ENCODE data around the gene DNAH3. TPM values are rescaled to one million over a fixed set of nuclear protein-coding genes. Genes with fewer than 3 reads are reported as not detected.
A peak's percentile ranks its signal among the peaks of the same experiment; 100 is the strongest.

Gene DNAH3
- total RNA-seq, 1 experiment from 2014 or later, result 0.15 TPM

- H3K9me2 ChIP-seq (ENCODE audit: insufficient read depth), result no peaks in the 10 kb centered on the region
- intact Hi-C loops (cut with micrococcal nuclease), result loop anchor here (5.0 kb wide), 2 partner anchors 307 to 1513 kb away; no protein-coding TSS in a partner anchor
- TF ChIP-seq ZFX (IDR thresholded peaks at IDR 0.05) (no peak), EGR1 (IDR thresholded peaks at IDR 0.05; ENCODE audit: low read depth) (no peak), CEBPB (IDR thresholded peaks at IDR 0.05; ENCODE audit: low read depth) (no peak), EZH2 (IDR thresholded peaks at IDR 0.05) (no peak), ELF1 (IDR thresholded peaks at IDR 0.05; ENCODE audit: borderline replicate concordance, low read depth) (no peak), CBX3 (IDR thresholded peaks at IDR 0.05; ENCODE audit: low read depth) (no peak), POLR2A (IDR thresholded peaks at IDR 0.05; ENCODE audit: borderline replicate concordance, extremely low read depth, insufficient read depth, insufficient read length) (no peak), POLR2AphosphoS5 (IDR thresholded peaks at IDR 0.05; ENCODE audit: low read depth, low read length) (no peak), SIN3A (IDR thresholded peaks at IDR 0.05; ENCODE audit: low read depth) (no peak), SRF (IDR thresholded peaks at IDR 0.05; ENCODE audit: low read depth) (no peak), ATF3 (IDR thresholded peaks at IDR 0.05) (no peak), ZBTB33 (IDR thresholded peaks at IDR 0.05; ENCODE audit: extremely low read depth, insufficient replicate concordance, low read length) (no peak), TCF7L2 (IDR thresholded peaks at IDR 0.05; ENCODE audit: borderline replicate concordance, extremely low read depth, insufficient read depth, insufficient read length) (no peak), EZH2phosphoT487 (IDR thresholded peaks at IDR 0.05; ENCODE audit: borderline replicate concordance) (no peak), JUND (IDR thresholded peaks at IDR 0.05) (no peak), RAD21 (IDR thresholded peaks at IDR 0.05; ENCODE audit: low read depth) (no peak), ZNF274 (IDR thresholded peaks at IDR 0.05; ENCODE audit: low read depth, low read length) (no peak), SP1 (IDR thresholded peaks at IDR 0.05; ENCODE audit: low read depth) (no peak)
- TF ChIP-seq, protein P1, sequence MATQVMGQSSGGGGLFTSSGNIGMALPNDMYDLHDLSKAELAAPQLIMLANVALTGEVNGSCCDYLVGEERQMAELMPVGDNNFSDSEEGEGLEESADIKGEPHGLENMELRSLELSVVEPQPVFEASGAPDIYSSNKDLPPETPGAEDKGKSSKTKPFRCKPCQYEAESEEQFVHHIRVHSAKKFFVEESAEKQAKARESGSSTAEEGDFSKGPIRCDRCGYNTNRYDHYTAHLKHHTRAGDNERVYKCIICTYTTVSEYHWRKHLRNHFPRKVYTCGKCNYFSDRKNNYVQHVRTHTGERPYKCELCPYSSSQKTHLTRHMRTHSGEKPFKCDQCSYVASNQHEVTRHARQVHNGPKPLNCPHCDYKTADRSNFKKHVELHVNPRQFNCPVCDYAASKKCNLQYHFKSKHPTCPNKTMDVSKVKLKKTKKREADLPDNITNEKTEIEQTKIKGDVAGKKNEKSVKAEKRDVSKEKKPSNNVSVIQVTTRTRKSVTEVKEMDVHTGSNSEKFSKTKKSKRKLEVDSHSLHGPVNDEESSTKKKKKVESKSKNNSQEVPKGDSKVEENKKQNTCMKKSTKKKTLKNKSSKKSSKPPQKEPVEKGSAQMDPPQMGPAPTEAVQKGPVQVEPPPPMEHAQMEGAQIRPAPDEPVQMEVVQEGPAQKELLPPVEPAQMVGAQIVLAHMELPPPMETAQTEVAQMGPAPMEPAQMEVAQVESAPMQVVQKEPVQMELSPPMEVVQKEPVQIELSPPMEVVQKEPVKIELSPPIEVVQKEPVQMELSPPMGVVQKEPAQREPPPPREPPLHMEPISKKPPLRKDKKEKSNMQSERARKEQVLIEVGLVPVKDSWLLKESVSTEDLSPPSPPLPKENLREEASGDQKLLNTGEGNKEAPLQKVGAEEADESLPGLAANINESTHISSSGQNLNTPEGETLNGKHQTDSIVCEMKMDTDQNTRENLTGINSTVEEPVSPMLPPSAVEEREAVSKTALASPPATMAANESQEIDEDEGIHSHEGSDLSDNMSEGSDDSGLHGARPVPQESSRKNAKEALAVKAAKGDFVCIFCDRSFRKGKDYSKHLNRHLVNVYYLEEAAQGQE (IDR thresholded peaks at IDR 0.05; ENCODE audit: low read depth), result no peak
- ChIA-PET POLR2A (interaction anchor here (1.3 to 2.1 kb wide), 2 partner anchors 28 to 141 kb away, joined by 5 to 7 read pairs; no protein-coding TSS in a partner anchor), RAD21 (ENCODE audit: low non-redundant PET in 1 of 2, low total read pairs in 2 of 2, uncharacterized antibody in 2 of 2, unreplicated experiment in 2 of 2) (interaction anchor here (0.8 to 1.7 kb wide), 2 partner anchors 141 kb away, joined by 3 to 10 read pairs; no protein-coding TSS in a partner anchor), CTCF (interaction anchor here (1.5 to 4.9 kb wide), 2 partner anchors 29 to 141 kb away, joined by 6 to 60 read pairs; no protein-coding TSS in a partner anchor)
- peaks cover 9 to 18% of the 10 kb centered on the region in 2 experiments for H3K36me3 ChIP-seq (ENCODE audit: control insufficient read depth in 1 of 2, insufficient read depth in 2 of 2, low read length in 2 of 2)
- H3K4me3 ChIP-seq (replicated peaks in 1 of 2; ENCODE audit: low read depth in 1 of 2, low read length in 2 of 2), result peak overlapping the region; percentile 62 to 74
- H3K9ac ChIP-seq (ENCODE audit: low read length), result peak overlapping the region; percentile 69
- no peak overlapping the region for H2AFZ ChIP-seq (ENCODE audit: low read depth, low read length, poor library complexity, severe bottlenecking)
- BruUV-seq (replicated peaks), result no TSS peak
- peaks cover 10% of the 10 kb centered on the region; the same call in 1 of the 2 replicates for H3K79me2 ChIP-seq (ENCODE audit: insufficient read depth, low read length)
- no peaks in the 10 kb centered on the region for H3K27me3 ChIP-seq (ENCODE audit: insufficient read depth, low read length)
- H3K4me1 ChIP-seq (ENCODE audit: control insufficient read depth in 1 of 2, insufficient read depth in 2 of 2, low read length in 2 of 2), result peaks cover 15 to 27% of the 10 kb centered on the region in 2 experiments
- no peaks in the 10 kb centered on the region for H4K20me1 ChIP-seq (ENCODE audit: insufficient read depth)
- H3K9me3 ChIP-seq (ENCODE audit: control insufficient read depth in 1 of 2, insufficient read depth in 1 of 2, low read depth in 1 of 2, low read length in 2 of 2), result no peaks in the 10 kb centered on the region
- H3K4me2 ChIP-seq (ENCODE audit: low read length), result peak overlapping the region; percentile 78
- H3K27ac ChIP-seq (ENCODE audit: low read depth, low read length), result peak overlapping the region; percentile 51; the same call in 1 of the 2 replicates
- ATAC-seq (peak; percentile 6; the same call in 1 of the 2 replicates), DNase-seq (ENCODE audit: low read depth, low spot score) (no peak)
Measured at GRCh38 chr16:21159281-21159951, 8.8 kb upstream of the DNAH3 start.
